GM19240 (cell line): ENCODE data around the gene SMARCB1.
"Not testable (repeated sequence)": the region's sequence is repeated elsewhere in the genome, so short reads cannot be mapped to it uniquely, and the experiment has no call there.

Experiments used
- DNase-seq: peaks from one replicate; pipeline ENCODE4 v3.0.0; 2011; ENCODE audit warnings: low spot score; ENCODE audit not compliant: insufficient read length

SMARCB1 gene

GRCh38 chr22:23845265-23846080, 58.7 kb downstream of the SMARCB1 start:
- DNase-seq, result no peak

- DNase-seq, result no peak
These were observed 59.3 kb downstream of the SMARCB1 start for GRCh38 chr22:23846081-23846469.

- DNase-seq, result no peak
These were observed 60.6 kb downstream of the SMARCB1 start for GRCh38 chr22:23847310-23847920.

- DNase-seq, result no peak
These were observed 61.5 kb downstream of the SMARCB1 start for GRCh38 chr22:23847991-23848864.

GRCh38 chr22:23849009-23850006, 62.5 kb downstream of the SMARCB1 start:
- peak; percentile 82 for DNase-seq

GRCh38 chr22:23850136-23850611, 63.4 kb downstream of the SMARCB1 start:
- no peak for DNase-seq

GRCh38 chr22:23856721-23857605, 70.2 kb downstream of the SMARCB1 start:
- DNase-seq, result peak; percentile 77

- DNase-seq, result peak; percentile 99
These were observed 71.1 kb downstream of the SMARCB1 start, which contains the start of gene SLC2A11 for GRCh38 chr22:23857606-23858483. SLC2A11 (plus strand) TSS chr22:23857875; CDS start chr22:23858000, 125 bp downstream.

- no peak for DNase-seq
These were observed 71.7 kb downstream of the SMARCB1 start for GRCh38 chr22:23858484-23858815.

GRCh38 chr22:23859201-23859600, 72.4 kb downstream of the SMARCB1 start:
- DNase-seq, result no peak

GRCh38 chr22:23860187-23860586, 73.4 kb downstream of the SMARCB1 start:
- DNase-seq, result not testable (repeated sequence)

GRCh38 chr22:23862103-23862502, 75.3 kb downstream of the SMARCB1 start:
- no peak for DNase-seq

GRCh38 chr22:23864499-23865154, 77.9 kb downstream of the SMARCB1 start:
- DNase-seq, result not testable (repeated sequence)

- DNase-seq, result no peak
These were observed 81.8 kb downstream of the SMARCB1 start for GRCh38 chr22:23868580-23868979.

- DNase-seq, result no peak
These were observed 88.1 kb downstream of the SMARCB1 start for GRCh38 chr22:23874871-23875270.

GRCh38 chr22:23875801-23876200, 89.0 kb downstream of the SMARCB1 start:
- DNase-seq, result no peak

- no peak for DNase-seq
These were observed 90.8 kb downstream of the SMARCB1 start for GRCh38 chr22:23877566-23877965.

- no peak for DNase-seq
These were observed 91.5 kb downstream of the SMARCB1 start for GRCh38 chr22:23878219-23878618.
